ENCODE results near the gene TM2D3.
A peak's percentile ranks its signal among the peaks of the same experiment; 100 is the strongest.

TM2D3 gene

DNA sequence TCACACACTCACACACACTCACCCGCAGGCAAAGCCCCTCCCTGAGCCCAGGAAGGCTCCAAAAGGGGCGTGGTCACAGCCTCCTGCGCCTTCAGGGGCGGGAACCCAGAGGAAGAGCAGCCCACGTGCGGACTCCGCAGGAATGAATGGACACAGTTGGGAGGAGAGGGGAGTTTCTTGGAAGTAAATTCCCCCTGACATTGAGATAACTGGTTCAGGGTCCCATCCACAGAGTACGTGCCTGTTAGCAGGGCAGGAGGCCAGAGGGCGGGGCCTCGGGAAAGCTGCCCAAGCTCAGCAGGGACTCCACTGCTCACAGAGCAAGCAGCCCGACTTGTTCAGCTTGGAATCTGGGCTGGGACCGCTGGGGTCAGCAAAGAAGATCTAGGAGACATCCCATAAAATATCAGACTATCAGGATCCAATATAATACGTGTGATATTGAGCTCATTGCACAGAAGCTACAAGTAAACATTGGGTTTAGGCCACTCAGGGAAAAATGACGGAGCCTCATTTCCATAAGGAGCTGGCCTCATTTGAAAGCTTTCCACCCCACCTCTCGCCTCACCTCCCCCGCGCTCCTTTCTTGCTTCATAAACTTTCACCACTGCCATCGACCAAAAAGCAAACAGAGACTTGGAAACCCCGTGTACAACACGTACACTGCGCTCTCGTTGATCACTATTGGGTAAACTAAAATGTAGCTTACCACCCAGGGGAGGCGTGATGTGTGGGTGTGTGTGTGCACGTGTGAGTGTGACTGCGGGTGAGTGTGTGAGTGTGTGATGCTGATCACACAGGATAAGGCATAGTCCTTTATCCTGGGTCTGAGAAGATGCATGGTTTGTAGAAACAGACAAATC is 36.0 kb downstream of the TM2D3 start:
- H3K4me2 ChIP-seq: peak overlapping the region; percentile 93
- TF ChIP-seq Cebpa-rat (IDR thresholded peaks at IDR 0.05): no peak
- no peak overlapping the region for H3K27ac ChIP-seq
- peaks cover 97% of the 10 kb centered on the region for H3K4me1 ChIP-seq
- H3K9ac ChIP-seq: no peak overlapping the region
- no peak overlapping the region for H3K4me3 ChIP-seq
- H3K27me3 ChIP-seq: no peaks in the 10 kb centered on the region
- H3K36me3 ChIP-seq: no peaks in the 10 kb centered on the region
- H4K20me1 ChIP-seq: peaks cover 15% of the 10 kb centered on the region; the same call in 1 of the 2 replicates
- H3K9me3 ChIP-seq: no peaks in the 10 kb centered on the region

DNA sequence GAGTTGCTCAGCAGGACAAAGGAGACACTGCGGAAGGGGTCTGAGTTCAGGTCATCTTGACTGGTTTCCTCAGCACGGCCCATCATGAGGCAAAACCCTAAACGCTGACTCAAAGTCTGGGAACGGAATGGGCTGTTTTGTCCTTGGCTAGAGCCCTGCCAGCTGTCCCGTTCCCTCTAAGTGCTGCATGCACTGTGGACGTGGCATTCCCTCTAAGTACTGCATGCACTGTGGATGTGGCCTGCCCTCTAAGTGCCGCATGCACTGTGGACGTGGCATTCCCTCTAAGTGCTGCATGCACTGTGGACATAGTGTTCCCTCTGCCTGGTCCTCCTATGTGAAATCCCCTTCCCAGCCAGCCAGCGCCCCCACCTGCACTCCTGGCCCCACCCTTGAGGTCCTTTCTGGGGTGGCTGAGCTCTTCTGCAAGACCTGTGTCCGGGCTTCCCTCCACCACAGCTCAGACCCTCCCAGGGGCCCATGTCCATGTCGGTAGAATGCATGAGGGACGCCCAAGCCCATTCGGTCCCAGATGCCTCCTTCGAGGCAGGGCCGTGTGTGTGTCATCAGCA is 36.7 kb downstream of the TM2D3 start:
- H3K27me3 ChIP-seq: no peaks in the 10 kb centered on the region
- no peak overlapping the region for H3K9ac ChIP-seq
- TF ChIP-seq Cebpa-rat (IDR thresholded peaks at IDR 0.05): no peak
- no peaks in the 10 kb centered on the region for H3K9me3 ChIP-seq
- no peak overlapping the region for H3K27ac ChIP-seq
- no peak overlapping the region for H3K4me3 ChIP-seq
- H3K4me1 ChIP-seq: peaks cover 90% of the 10 kb centered on the region
- peak overlapping the region; percentile 93 for H3K4me2 ChIP-seq
- H4K20me1 ChIP-seq: peaks cover 15% of the 10 kb centered on the region; the same call in 1 of the 2 replicates
- no peaks in the 10 kb centered on the region for H3K36me3 ChIP-seq

DNA sequence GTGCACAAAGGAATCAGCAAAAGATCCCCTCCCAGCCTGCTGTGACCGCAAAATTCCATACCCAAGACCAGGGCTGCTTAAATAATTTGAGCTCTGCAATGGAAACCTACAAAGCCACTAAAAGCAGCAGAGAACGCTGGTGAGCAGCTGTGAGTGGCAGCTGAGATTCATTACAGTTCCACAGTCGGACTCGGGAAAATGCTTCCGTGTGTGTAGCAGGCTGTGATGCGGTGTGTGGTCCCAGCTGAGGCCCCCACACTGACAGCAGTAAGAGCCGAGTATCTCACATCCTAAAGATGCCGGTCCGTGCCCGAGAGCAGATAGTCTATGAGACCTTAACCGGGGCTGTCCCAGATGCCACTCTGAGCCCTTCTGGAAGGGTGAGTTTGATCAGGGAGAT is 37.4 kb downstream of the TM2D3 start:
- no peak overlapping the region for H3K4me3 ChIP-seq
- peak overlapping the region; percentile 93 for H3K4me2 ChIP-seq
- H3K27me3 ChIP-seq: no peaks in the 10 kb centered on the region
- H3K9ac ChIP-seq: no peak overlapping the region
- H3K36me3 ChIP-seq: no peaks in the 10 kb centered on the region
- H3K4me1 ChIP-seq: peaks cover 82% of the 10 kb centered on the region
- no peak for TF ChIP-seq Cebpa-rat (IDR thresholded peaks at IDR 0.05)
- H3K9me3 ChIP-seq: no peaks in the 10 kb centered on the region
- peaks cover 15% of the 10 kb centered on the region; the same call in 1 of the 2 replicates for H4K20me1 ChIP-seq
- H3K27ac ChIP-seq: no peak overlapping the region

DNA sequence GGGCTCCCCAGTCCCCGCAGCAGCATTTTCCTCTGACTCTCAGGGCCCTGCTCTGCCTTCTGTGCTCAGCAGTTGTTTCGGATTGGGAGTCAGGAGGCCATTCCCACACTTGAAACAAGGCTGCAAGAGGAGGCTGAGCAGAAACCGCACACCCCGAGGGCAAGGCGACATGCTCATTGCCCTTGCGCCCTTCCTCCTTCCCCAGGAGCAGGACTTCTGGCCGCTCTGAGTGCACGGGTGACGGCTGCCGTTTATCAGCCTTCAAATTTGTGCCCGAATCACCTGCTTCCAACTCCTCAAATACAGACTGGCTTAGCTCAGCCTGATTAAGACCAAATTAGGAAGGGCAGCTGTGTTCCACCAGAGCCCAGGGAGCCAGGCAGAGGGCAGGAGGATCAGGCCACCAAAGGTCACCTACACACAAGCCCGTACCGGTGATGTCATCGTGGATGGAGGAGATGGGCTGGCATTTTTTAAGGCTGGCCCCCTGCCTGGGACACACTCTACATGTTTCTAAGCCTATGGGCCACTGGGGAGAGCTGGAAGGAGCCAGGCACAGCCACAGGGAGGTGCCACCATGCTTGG is 38.1 kb downstream of the TM2D3 start:
- Histone ChIP-seq H3K4me2 (peak overlapping the region; percentile 93), H3K27me3 (no peaks in the 10 kb centered on the region), H3K27ac (no peak overlapping the region), H3K36me3 (no peaks in the 10 kb centered on the region), H4K20me1 (peaks cover 15% of the 10 kb centered on the region; the same call in 1 of the 2 replicates), H3K4me1 (peaks cover 76% of the 10 kb centered on the region), H3K9me3 (no peaks in the 10 kb centered on the region), H3K9ac (no peak overlapping the region; the same call in 1 of the 2 replicates), H3K4me3 (peak overlapping the region; percentile 25)
- TF ChIP-seq Cebpa-rat (IDR thresholded peaks at IDR 0.05): no peak

DNA sequence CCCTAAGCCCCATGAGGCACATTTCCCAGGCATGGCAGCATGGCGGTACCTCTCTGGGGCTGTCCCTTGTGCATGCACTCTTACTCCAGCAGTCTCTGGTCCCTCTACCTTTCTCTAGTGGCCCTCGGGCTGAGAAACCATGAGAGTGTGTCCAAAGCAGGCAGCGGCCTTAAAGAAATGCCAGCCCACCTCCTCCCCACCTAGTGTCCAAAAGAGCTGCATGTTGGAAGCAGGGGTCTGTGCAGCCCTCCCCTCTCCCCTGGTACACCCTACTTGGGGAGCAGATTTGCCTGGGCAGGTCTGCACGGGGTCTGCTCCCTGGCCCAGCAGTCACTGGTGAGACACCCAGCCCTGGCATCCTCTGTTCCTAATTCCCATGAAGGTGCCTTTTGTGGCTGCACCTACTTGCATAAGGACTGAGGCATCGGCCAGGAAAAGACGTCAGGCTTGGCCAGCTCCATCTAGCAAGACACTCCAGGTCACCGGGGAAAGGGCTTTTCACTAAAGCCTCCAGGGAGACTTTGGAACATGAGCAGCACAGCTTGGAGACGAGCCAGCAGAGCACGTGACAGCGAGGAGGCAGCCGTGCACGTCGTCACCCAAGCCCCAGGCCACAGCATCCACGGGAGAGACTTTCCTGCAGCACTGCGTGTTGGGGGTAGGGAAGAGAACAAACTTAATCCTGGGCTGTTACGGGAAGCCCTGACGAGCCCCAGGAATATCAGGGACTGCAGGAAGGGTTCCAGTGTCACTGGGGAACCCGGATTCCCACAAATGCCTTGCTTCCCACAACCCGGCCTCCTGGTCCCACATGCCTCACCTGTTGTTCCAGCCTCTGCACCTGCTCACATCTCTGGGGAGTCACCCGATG is 38.8 kb downstream of the TM2D3 start:
- H3K27ac ChIP-seq: no peak overlapping the region
- no peaks in the 10 kb centered on the region for H3K9me3 ChIP-seq
- H3K27me3 ChIP-seq: no peaks in the 10 kb centered on the region
- peaks cover 71% of the 10 kb centered on the region for H3K4me1 ChIP-seq
- H3K36me3 ChIP-seq: no peaks in the 10 kb centered on the region
- peak overlapping the region; percentile 93 for H3K4me2 ChIP-seq
- H3K4me3 ChIP-seq: peak overlapping the region; percentile 25
- TF ChIP-seq Cebpa-rat (IDR thresholded peaks at IDR 0.05): no peak
- no peak overlapping the region; the same call in 1 of the 2 replicates for H3K9ac ChIP-seq
- H4K20me1 ChIP-seq: peaks cover 13% of the 10 kb centered on the region; the same call in 1 of the 2 replicates

DNA sequence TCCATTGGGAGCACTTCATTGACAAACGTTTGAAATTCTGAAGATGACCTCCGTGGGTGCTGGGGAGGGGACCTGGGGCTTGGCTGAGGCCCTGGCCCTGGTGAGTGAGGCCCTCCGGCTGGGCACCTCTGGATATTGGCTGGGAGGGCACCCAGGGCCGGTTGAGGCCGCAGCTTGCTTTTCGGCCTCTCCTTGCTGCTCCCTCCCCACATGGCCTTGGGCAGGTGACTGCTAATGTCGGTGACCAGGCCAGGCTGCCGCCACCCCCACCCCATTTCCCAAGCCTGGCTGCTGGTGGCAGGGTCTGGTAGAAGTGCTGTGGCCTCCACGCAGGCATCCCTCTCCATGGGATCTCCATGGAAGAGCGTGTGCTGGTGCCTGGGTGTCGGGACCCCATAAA is 39.5 kb downstream of the TM2D3 start:
- Histone ChIP-seq H3K27me3 (no peaks in the 10 kb centered on the region), H3K9me3 (no peaks in the 10 kb centered on the region), H3K4me3 (0 out of 2 replicates have a peak overlapping the region, but pooled peaks have one; percentile 25), H3K27ac (peak overlapping the region; percentile 6; the same call in 1 of the 2 replicates), H3K4me2 (peak overlapping the region; percentile 93), H4K20me1 (peaks cover 6% of the 10 kb centered on the region; the same call in 1 of the 2 replicates), H3K36me3 (no peaks in the 10 kb centered on the region), H3K9ac (no peak overlapping the region), H3K4me1 (peaks cover 68% of the 10 kb centered on the region)
- TF ChIP-seq Cebpa-rat (IDR thresholded peaks at IDR 0.05): no peak

DNA sequence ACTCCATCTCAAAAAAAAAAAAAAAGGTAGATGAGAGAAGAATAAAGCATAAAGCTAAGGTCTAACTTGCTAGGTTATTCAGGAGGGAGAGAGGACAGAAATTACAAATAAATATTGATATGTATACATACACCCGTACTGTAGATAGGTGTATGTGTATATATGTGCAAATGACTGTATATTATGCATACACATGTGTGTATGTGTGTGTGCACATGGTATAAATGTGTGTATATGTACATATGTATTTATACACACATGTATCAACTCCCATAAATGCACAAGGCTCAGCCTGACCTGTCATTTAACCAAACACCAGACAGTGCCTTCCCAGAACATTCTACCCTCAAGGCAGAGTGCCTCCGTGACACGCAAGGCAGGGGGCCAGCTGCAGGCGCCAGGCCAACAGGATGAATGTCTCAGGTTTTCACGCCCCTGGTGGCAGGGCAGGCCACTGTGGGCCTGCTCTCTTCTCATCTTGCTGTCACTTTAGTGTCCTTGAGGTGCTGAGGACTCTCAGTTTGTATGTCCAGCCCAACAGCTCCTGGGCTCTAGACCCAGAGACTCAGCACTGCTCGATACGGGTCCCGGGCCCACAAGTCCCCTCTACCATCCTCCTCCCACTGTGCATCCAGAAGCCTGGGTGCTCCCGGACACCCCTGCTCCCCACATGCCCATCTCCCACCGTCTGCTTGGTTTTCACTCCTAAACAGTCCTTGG is 40.4 kb downstream of the TM2D3 start:
- TF ChIP-seq Cebpa-rat (IDR thresholded peaks at IDR 0.05): no peak
- Histone ChIP-seq H3K36me3 (no peaks in the 10 kb centered on the region), H3K9ac (no peak overlapping the region), H4K20me1 (0 out of 2 replicates have a peak, but pooled peaks cover 5% of the 10 kb centered on the region), H3K4me2 (peak overlapping the region; percentile 93), H3K4me3 (no peak overlapping the region), H3K27me3 (no peaks in the 10 kb centered on the region), H3K4me1 (peaks cover 59% of the 10 kb centered on the region), H3K27ac (no peak overlapping the region), H3K9me3 (no peaks in the 10 kb centered on the region)

DNA sequence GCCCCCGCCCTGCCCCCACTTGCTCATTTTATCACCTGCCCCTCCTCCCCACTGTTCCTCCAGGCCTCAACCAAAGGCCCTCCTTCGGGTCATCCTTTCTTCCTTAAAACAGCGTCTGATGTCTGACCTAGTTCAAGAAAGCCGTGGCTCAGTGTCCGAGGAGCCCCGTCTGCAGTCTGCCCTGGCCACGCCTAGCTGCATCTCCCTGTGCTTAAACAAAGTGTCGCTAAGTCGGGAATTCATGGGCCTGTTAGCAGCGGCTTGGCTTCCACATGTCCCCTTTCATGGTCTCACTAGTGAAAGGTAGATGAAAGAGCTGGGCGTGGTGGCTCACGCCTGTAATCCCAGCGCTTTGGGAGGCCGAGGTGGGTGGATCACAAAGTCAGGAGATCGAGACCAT is 41.2 kb downstream of the TM2D3 start:
- Histone ChIP-seq H3K36me3 (no peaks in the 10 kb centered on the region), H3K4me3 (no peak overlapping the region), H3K27ac (no peak overlapping the region), H3K27me3 (no peaks in the 10 kb centered on the region), H3K4me2 (no peak overlapping the region), H3K9ac (no peak overlapping the region), H3K9me3 (no peaks in the 10 kb centered on the region), H4K20me1 (0 out of 2 replicates have a peak, but pooled peaks cover 5% of the 10 kb centered on the region), H3K4me1 (peaks cover 52% of the 10 kb centered on the region)
- TF ChIP-seq Cebpa-rat (IDR thresholded peaks at IDR 0.05): no peak
